SJSA1 (cell line): Measurements from ENCODE around the gene PITPNC1. TPM values are rescaled to one million over a fixed set of nuclear protein-coding genes. Genes with fewer than 3 reads are reported as not detected.

Experiments
- DNase-seq, 2 experiments: peaks; one replicate each; pipeline ENCODE4 v3.0.0-alpha.2; 2015 to 2020; ENCODE audit warnings: low spot score in 2 of 2, low read depth in 1 of 2
- H3K27ac ChIP-seq: fragments of 250-450 bp; sonication (Bioruptor Pico); 2 replicates; pipeline ENCODE4 v1.5.1; 2020; ENCODE audit warnings: mild to moderate bottlenecking, moderate library complexity
- H3K27me3 ChIP-seq: fragments of 250-450 bp; sonication (Bioruptor Pico); replicated peaks from 2 replicates; pipeline ENCODE4 v1.5.1; 2020; ENCODE audit warnings: mild to moderate bottlenecking, moderate library complexity
- H3K36me3 ChIP-seq: fragments of 250-450 bp; sonication (Bioruptor Pico); 2 replicates; pipeline ENCODE4 v1.5.1; 2020; ENCODE audit warnings: mild to moderate bottlenecking
- H3K4me1 ChIP-seq: fragments of 250-450 bp; sonication (Bioruptor Pico); replicated peaks from 2 replicates; pipeline ENCODE4 v1.6.1; 2021; ENCODE audit warnings: mild to moderate bottlenecking
- H3K4me3 ChIP-seq: fragments of 250-450 bp; sonication (Bioruptor Pico); 2 replicates; pipeline ENCODE4 v1.5.1; 2020; ENCODE audit warnings: mild to moderate bottlenecking
- H3K9me3 ChIP-seq: fragments of 250-450 bp; sonication (Bioruptor Pico); replicated peaks from 2 replicates; pipeline ENCODE4 v1.5.1; 2020; ENCODE audit warnings: mild to moderate bottlenecking
- total RNA-seq: library from RNA; depleted of rRNA; stranded (reverse); fragments of >200 nt; shearing (Covaris generic); gene quantifications from 2 replicates; pipeline ENCODE4 v1.2.3, GENCODE V29; 2014

PITPNC1 gene
- total RNA-seq, 1 experiment from 2014 or later = 9.1 TPM

DNA sequence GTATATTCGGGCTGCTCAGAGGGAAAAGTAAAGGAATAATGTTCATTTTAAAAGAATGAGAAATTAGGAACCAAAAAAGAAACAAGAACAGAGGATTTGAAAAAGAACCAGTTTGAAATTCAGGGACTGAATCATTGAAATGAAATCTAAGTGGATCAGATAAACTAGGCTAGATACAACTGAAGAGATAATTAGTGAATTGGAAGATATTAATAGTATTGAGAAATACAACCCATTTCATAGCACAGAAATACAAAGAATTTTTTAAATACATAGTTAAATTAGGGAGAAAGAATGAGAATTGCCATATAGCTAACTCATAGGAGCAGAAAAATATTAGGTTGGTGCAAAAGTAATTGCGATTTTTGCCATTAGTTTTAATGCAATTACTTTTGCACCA, 223.3 kb downstream of the PITPNC1 start:
- no peaks in the 10 kb centered on the region for H3K36me3 ChIP-seq
- DNase-seq = no peak
- no peaks in the 10 kb centered on the region for H3K27me3 ChIP-seq
- no peaks in the 10 kb centered on the region for H3K9me3 ChIP-seq
- H3K27ac ChIP-seq = no peak overlapping the region
- H3K4me1 ChIP-seq = no peaks in the 10 kb centered on the region
- H3K4me3 ChIP-seq = no peak overlapping the region

DNA sequence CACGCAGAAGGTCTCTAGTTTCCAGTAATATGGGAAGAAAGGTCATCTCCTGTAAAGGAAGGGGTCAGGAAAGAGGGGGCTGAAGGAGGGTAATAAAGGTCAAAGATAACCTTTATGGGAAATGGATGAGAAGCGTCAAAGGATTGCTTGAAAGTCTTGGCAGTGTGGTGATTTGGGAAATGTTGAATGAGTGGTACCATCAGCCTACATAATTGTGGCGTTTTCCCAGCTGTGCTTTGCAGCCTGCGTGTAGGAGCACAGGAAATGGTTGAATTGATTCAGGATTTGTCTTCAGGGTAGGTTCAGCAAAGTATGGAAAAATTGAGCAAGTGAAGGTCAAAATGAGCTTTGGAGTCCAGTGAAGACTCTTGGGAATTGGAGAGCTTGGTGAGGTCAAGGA, 224.8 kb downstream of the PITPNC1 start:
- Histone ChIP-seq H3K9me3 (no peaks in the 10 kb centered on the region), H3K27ac (no peak overlapping the region), H3K27me3 (no peaks in the 10 kb centered on the region), H3K4me3 (no peak overlapping the region), H3K4me1 (no peaks in the 10 kb centered on the region), H3K36me3 (no peaks in the 10 kb centered on the region)
- DNase-seq = no peak

DNA sequence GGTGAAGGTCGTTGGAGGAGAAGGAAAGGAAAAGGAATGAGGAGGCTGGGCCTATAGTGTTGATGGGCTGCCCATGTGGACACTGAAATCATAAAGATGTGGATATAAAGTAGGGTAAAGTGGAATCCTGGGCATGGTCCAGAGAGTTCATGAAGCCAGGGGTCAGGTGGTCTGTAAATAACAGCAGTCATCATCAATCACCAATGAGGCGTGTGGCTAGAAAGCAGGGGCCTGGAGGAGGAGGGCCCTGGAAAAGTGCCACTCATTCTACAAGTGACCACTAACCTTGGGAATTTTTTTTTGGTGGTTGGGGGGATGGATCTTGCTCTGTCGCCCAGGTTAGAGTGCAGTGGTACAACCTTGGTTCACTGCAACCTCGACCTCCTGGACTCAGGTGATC, 225.4 kb downstream of the PITPNC1 start:
- Histone ChIP-seq H3K27ac (no peak overlapping the region), H3K27me3 (no peaks in the 10 kb centered on the region), H3K9me3 (no peaks in the 10 kb centered on the region), H3K36me3 (no peaks in the 10 kb centered on the region), H3K4me3 (no peak overlapping the region), H3K4me1 (no peaks in the 10 kb centered on the region)
- no peak for DNase-seq

DNA sequence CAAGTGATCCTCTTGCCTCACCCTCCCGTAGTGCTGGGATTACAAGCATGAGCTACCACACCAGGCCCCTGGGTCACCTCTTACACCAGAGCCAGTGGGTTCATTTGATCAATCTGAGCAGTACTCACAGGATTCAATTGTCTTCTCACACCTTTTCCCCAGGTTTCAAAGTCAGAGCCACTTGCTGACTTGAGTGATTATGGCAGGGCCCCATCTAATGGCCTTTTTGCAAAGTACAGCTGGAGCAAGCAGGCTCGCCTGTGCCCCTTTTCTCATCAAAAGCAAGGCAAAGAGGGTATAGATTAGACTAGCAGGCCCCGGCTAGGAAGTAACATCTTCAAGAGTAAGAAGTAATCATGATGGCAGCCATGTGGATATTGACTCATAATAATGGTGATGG, 225.9 kb downstream of the PITPNC1 start:
- Histone ChIP-seq H3K27me3 (no peaks in the 10 kb centered on the region), H3K9me3 (no peaks in the 10 kb centered on the region)
- DNase-seq = no peak

GRCh38 chr17:67605256-67605912, 228.3 kb downstream of the PITPNC1 start:
- no peaks in the 10 kb centered on the region for H3K27me3 ChIP-seq
- no peak for DNase-seq
- H3K4me1 ChIP-seq = no peaks in the 10 kb centered on the region
- no peak overlapping the region for H3K4me3 ChIP-seq
- no peaks in the 10 kb centered on the region for H3K36me3 ChIP-seq
- H3K9me3 ChIP-seq = no peaks in the 10 kb centered on the region
- H3K27ac ChIP-seq = no peak overlapping the region

More for the DNA sequence above, 225.9 kb downstream of the PITPNC1 start:
- Histone ChIP-seq H3K36me3 (no peaks in the 10 kb centered on the region), H3K27ac (no peak overlapping the region), H3K4me1 (no peaks in the 10 kb centered on the region), H3K4me3 (no peak overlapping the region)

DNA sequence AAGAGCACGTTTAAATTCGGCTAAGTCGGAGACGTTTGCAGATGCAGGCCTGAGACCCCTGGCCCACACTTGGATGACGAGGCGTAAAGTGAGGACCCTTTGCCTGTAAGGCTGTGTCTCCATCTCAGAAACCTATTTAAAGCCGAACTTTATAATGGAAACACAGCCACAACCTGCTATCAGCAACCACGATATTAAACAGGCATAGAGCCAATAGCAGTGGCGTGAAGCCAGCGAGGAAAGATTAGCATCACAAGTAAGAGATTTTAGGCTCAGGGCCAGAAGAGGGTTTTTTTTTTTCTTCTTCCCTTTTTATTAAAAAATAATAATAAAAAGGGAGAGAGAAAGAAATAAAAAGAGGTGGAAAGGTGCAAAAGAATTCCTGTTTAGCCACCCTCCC, 229.4 kb downstream of the PITPNC1 start:
- Histone ChIP-seq H3K4me1 (no peaks in the 10 kb centered on the region), H3K36me3 (no peaks in the 10 kb centered on the region), H3K9me3 (no peaks in the 10 kb centered on the region), H3K27ac (no peak overlapping the region), H3K27me3 (no peaks in the 10 kb centered on the region), H3K4me3 (no peak overlapping the region)
- DNase-seq = no peak

- no peaks in the 10 kb centered on the region for H3K36me3 ChIP-seq
- H3K4me3 ChIP-seq = no peak overlapping the region
Measured at GRCh38 chr17:67606896-67607604, 230.0 kb downstream of the PITPNC1 start.

DNA sequence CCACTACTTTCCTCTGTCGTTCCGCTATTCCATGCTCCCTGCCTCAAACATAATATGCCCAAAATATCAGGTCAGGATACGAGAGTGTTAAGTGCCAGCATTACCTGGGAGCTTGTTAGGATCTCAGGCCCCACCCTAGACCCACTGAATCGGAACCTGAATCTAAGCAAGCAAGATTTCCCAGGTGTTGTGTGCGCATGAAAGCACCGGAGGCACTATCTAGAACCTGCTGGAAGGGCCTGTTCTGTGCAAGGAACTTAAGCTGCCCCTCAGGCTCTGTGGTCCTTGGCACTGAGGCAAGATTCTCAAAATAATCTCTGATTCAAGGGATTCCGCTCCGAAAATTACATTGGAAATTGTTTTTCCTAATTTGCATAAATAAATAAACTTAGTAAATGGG, 233.0 kb downstream of the PITPNC1 start:
- Histone ChIP-seq H3K27ac (no peak overlapping the region), H3K9me3 (no peaks in the 10 kb centered on the region), H3K4me1 (no peaks in the 10 kb centered on the region), H3K36me3 (no peaks in the 10 kb centered on the region), H3K27me3 (no peaks in the 10 kb centered on the region), H3K4me3 (no peak overlapping the region)
- no peak for DNase-seq

More at GRCh38 chr17:67606896-67607604, 230.0 kb downstream of the PITPNC1 start:
- DNase-seq = no peak
- Histone ChIP-seq H3K9me3 (no peaks in the 10 kb centered on the region), H3K27me3 (no peaks in the 10 kb centered on the region), H3K27ac (no peak overlapping the region), H3K4me1 (no peaks in the 10 kb centered on the region)

- H3K9me3 ChIP-seq = no peaks in the 10 kb centered on the region; the same call in 1 of the 2 replicates
- H3K4me3 ChIP-seq = no peak overlapping the region
- no peak overlapping the region for H3K27ac ChIP-seq
- no peaks in the 10 kb centered on the region for H3K4me1 ChIP-seq
- no peaks in the 10 kb centered on the region for H3K36me3 ChIP-seq
- no peak for DNase-seq
- H3K27me3 ChIP-seq = no peaks in the 10 kb centered on the region
Measured at GRCh38 chr17:67613961-67614360, 236.9 kb downstream of the PITPNC1 start.

DNA sequence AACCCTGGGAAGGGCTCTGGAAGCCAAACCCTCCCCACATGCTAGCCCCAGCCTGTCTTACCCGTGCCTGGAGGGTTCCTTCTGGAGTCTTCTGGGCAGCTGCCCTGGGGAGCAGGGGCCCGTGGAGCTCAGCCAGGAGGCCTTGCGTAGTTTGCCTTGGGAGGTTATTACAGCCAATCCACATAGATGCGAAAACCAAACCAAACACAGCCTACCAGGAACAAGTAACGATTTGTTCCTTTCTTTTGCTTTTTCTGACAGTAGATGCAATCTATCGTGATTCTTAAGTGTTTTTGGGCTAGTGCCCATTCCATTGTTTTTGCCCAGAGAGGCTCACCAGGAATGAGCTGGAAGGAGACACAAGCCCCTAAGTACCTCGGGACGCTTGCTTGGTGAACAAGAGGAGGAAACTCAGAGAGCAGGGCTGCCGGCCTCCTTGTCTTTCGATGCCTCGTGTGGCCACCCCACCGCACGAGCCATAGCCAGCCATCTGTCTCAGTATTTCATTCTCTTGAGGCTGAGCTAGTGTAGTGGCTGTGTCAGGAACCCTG, 238.0 kb downstream of the PITPNC1 start:
- H3K4me1 ChIP-seq = no peaks in the 10 kb centered on the region
- no peak overlapping the region for H3K27ac ChIP-seq
- H3K9me3 ChIP-seq = no peaks in the 10 kb centered on the region; the same call in 1 of the 2 replicates
- H3K27me3 ChIP-seq = no peaks in the 10 kb centered on the region
- H3K36me3 ChIP-seq = no peaks in the 10 kb centered on the region
- no peak for DNase-seq
- H3K4me3 ChIP-seq = no peak overlapping the region

DNA sequence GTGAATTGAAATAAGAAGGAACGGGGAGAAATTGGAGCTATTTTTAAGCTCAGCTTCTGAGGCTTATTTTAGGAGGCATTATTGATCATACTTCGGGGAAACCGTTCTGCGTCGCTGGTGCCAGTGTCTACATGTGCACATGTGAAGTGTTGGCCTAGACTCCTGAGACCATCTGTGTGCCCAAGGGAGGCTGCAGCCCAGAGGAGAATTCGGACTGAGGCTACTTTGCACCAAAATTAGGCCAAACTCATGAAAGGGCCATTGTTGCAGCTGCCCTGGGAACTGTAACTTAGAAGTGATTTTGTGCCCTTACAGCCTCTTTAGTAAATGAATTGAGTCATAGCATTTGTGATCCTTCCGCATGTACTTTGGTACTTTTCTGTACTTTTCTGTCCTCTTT, 238.7 kb downstream of the PITPNC1 start:
- Histone ChIP-seq H3K4me3 (no peak overlapping the region), H3K27me3 (no peaks in the 10 kb centered on the region), H3K27ac (no peak overlapping the region), H3K9me3 (no peaks in the 10 kb centered on the region; the same call in 1 of the 2 replicates), H3K4me1 (no peaks in the 10 kb centered on the region), H3K36me3 (no peaks in the 10 kb centered on the region)
- DNase-seq = no peak

DNA sequence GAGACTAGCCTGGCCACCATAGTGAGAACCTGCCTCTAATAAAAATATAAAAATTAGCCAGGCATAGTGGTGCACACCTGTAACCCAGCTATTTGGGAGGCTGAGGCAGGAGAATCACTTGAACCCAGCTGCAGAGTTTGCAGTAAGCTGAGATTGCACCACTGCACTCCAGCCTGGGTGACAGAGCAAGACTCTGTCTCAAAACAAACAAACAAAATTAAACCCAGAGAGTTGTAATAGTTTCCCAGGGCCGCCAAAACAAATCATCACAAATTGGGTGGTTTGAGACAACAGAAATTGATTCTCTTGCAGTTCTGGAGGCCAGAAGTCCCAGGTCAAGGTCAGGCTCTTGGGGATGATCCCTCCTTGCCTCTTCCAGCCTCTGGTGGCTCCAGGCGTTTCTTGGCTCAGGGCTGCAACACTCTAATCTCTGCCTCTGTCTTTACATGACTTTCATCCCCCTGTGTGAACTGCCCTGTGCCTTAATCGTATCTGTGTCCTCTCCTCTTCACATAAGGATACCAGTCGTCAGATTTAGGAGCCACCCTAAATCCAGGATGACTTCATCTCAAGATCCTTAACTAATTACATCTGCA, 240.3 kb downstream of the PITPNC1 start:
- Histone ChIP-seq H3K4me1 (no peaks in the 10 kb centered on the region), H3K27me3 (no peaks in the 10 kb centered on the region), H3K4me3 (no peak overlapping the region), H3K27ac (no peak overlapping the region), H3K9me3 (no peaks in the 10 kb centered on the region; the same call in 1 of the 2 replicates), H3K36me3 (no peaks in the 10 kb centered on the region)
- no peak for DNase-seq

GRCh38 chr17:67619555-67619954, 242.5 kb downstream of the PITPNC1 start:
- DNase-seq = no peak
- Histone ChIP-seq H3K27me3 (no peaks in the 10 kb centered on the region), H3K4me3 (no peak overlapping the region), H3K27ac (no peak overlapping the region), H3K4me1 (no peaks in the 10 kb centered on the region), H3K36me3 (no peaks in the 10 kb centered on the region), H3K9me3 (no peaks in the 10 kb centered on the region; the same call in 1 of the 2 replicates)

- Histone ChIP-seq H3K36me3 (no peaks in the 10 kb centered on the region), H3K27ac (no peak overlapping the region), H3K4me1 (no peaks in the 10 kb centered on the region), H3K4me3 (no peak overlapping the region), H3K27me3 (no peaks in the 10 kb centered on the region), H3K9me3 (no peaks in the 10 kb centered on the region; the same call in 1 of the 2 replicates)
- DNase-seq = no peak
Measured at GRCh38 chr17:67620088-67620487, 243.0 kb downstream of the PITPNC1 start.
